Hematopoietic multipotent progenitor cell (in vitro differentiated cells): ENCODE measurements around the gene TBC1D3L. TPM values are rescaled to one million over a fixed set of nuclear protein-coding genes. Genes with fewer than 3 reads are reported as not detected.
"Not testable (repeated sequence)": the region's sequence is repeated elsewhere in the genome, so short reads cannot be mapped to it uniquely, and the experiment has no call there.

ENCODE experiments used
- DNase-seq, 3 donors: peaks; one replicate each; pipeline ENCODE4 v3.0.0-alpha.2; 2011 to 2015; ENCODE audit warnings: low read depth in 2 of 3, low spot score in 2 of 3
- small RNA-seq: library from RNA; depleted of rRNA; stranded (forward); fragments of <200 nt; gene quantifications from one replicate; pipeline ENCODE3, GENCODE V24; 2012
- total RNA-seq: library from RNA; depleted of rRNA; stranded (reverse); fragments of >200 nt; gene quantifications from one replicate; pipeline ENCODE4 v1.2.3, GENCODE V29; 2012

The TBC1D3L gene
- 3.2 TPM for total RNA-seq

DNA sequence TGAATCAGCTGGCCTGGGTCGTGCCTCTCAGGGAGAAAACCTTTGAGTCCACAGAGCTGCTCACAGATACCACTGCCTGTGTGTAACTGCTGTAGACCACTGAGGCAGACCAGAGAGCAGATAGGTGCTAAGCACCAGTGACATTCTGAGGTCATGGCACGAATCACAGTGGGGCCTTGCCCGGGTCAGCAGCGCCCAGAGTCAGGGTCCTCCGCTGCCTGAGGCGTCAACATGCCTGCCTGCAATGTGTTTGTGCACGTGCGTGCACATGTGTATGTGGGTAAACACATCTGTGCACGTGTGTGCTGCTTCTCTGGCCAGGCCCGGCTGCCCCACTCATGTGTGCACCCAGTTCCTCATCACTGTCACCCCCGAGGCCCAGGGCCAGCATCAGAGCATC lies at the start of gene TBC1D3L:
Gene TBC1D3L (minus strand): TSS at position 101 of the 400 bp plus-strand sequence. CDS start 1,540 bp downstream, outside the sequence.
- not testable (repeated sequence) for DNase-seq

GRCh38 chr17:38003676-38004075 lies 14.8 kb upstream of the TBC1D3L start, which contains the start of gene TBC1D3D:
TSS of gene TBC1D3D (plus strand) at chr17:38003976. CDS start at chr17:38005561, 1,585 bp downstream.
- DNase-seq: not testable (repeated sequence)

Small RNA genes within 50 kb of the gene (small RNA-seq; reads per million reads assigned to genes)
- gene RF00001: not detected

Other genes starting within 250 kb of the TBC1D3L start
- gene HNF1B, start 244.0 kb downstream of the TBC1D3L start, total RNA-seq: under 0.01 TPM
- gene TBC1D3K, start 64.6 kb downstream of the TBC1D3L start, total RNA-seq: not detected
- gene TBC1D3D, start 14.9 kb upstream of the TBC1D3L start, total RNA-seq: not detected
- gene TBC1D3C, start 79.6 kb upstream of the TBC1D3L start, total RNA-seq: 0.81 TPM
- not detected for gene TBC1D3E, start 138.9 kb upstream of the TBC1D3L start, total RNA-seq
- not detected for gene TBC1D3, start 203.5 kb upstream of the TBC1D3L start, total RNA-seq